Upper lobe of right lung (tissue), 1 donor: ENCODE measurements around the gene MAB21L2. TPM values are rescaled to one million over a fixed set of nuclear protein-coding genes. Genes with fewer than 3 reads are reported as not detected.

ENCODE experiments used
- ATAC-seq: fragments of 200-7000 bp; cut with Tn5 transposase; one replicate; pipeline ENCODE4 v1.9.1; 2020; ENCODE audit warnings: mild to moderate bottlenecking, moderate library complexity
- DNase-seq: peaks from one replicate; pipeline ENCODE4 v3.0.0-alpha.2; 2020
- H3K27ac ChIP-seq: fragments of 200-600 bp; one replicate; pipeline ENCODE4 v1.8.0; 2022
- H3K27me3 ChIP-seq: fragments of 200-600 bp; one replicate; pipeline ENCODE4 v1.8.0; 2022; ENCODE audit warnings: mild to moderate bottlenecking
- H3K36me3 ChIP-seq: fragments of 200-600 bp; one replicate; pipeline ENCODE4 v1.8.0; 2022
- H3K4me1 ChIP-seq: fragments of 200-600 bp; one replicate; pipeline ENCODE4 v1.8.0; 2022
- H3K4me3 ChIP-seq: fragments of 200-600 bp; one replicate; pipeline ENCODE4 v1.8.0; 2022; ENCODE audit warnings: mild to moderate bottlenecking
- H3K9me3 ChIP-seq: fragments of 200-600 bp; one replicate; pipeline ENCODE4 v1.8.0; 2022
- CTCF ChIP-seq: fragments of 200-600 bp; IDR thresholded peaks from one replicate; pipeline ENCODE4 v1.8.0; 2022; ENCODE audit warnings: antibody characterized with exemption
- intact Hi-C: fragments of 100-400 bp; cut with DNase I; formaldehyde crosslinking; loops from one replicate; pipeline ENCODE4 v1.11.0; 2022
- total RNA-seq: library from RNA; stranded (reverse); fragmentation: NEBNext Ultra II Directional; extraction: Animal tissue kit (Norgen Biotek cat#: 25700); gene quantifications from one replicate; pipeline ENCODE4 v1.2.1, GENCODE V29; 2021
- donor health status: DM: no; HTN: yes; CAD: no; lungs with severe emphysema.

Gene MAB21L2
- total RNA-seq, 1 donor from 2014 or later = not detected

- no peak for TF ChIP-seq CTCF
- H3K4me1 ChIP-seq = no peaks in the 10 kb centered on the region
Observed at GRCh38 chr4:150588316-150588715, 6.4 kb downstream of the MAB21L2 start.

GRCh38 chr4:150589157-150589556 lies 7.2 kb downstream of the MAB21L2 start:
- no peak for TF ChIP-seq CTCF
- peaks cover 4% of the 10 kb centered on the region for H3K36me3 ChIP-seq
- no peak overlapping the region for H3K4me3 ChIP-seq
- H3K9me3 ChIP-seq = no peaks in the 10 kb centered on the region
- H3K27me3 ChIP-seq = no peaks in the 10 kb centered on the region
- ATAC-seq = no peak
- no peak for DNase-seq
- H3K27ac ChIP-seq = no peak overlapping the region
- intact Hi-C loops = no loop called here
- H3K4me1 ChIP-seq = no peaks in the 10 kb centered on the region

More at GRCh38 chr4:150588316-150588715, 6.4 kb downstream of the MAB21L2 start:
- Histone ChIP-seq H3K4me3 (no peak overlapping the region), H3K27ac (no peak overlapping the region), H3K9me3 (no peaks in the 10 kb centered on the region), H3K36me3 (peaks cover 4% of the 10 kb centered on the region), H3K27me3 (no peaks in the 10 kb centered on the region)
- intact Hi-C loops = no loop called here
- ATAC-seq (no peak), DNase-seq (no peak)

GRCh38 chr4:150590631-150591030 lies 8.7 kb downstream of the MAB21L2 start:
- peaks cover 4% of the 10 kb centered on the region for H3K36me3 ChIP-seq
- no peaks in the 10 kb centered on the region for H3K4me1 ChIP-seq
- DNase-seq (no peak), ATAC-seq (no peak)
- intact Hi-C loops = no loop called here
- no peaks in the 10 kb centered on the region for H3K9me3 ChIP-seq
- no peak for TF ChIP-seq CTCF
- no peak overlapping the region for H3K27ac ChIP-seq
- H3K4me3 ChIP-seq = no peak overlapping the region
- no peaks in the 10 kb centered on the region for H3K27me3 ChIP-seq

- ATAC-seq = peak; percentile 17
- TF ChIP-seq CTCF = no peak
- DNase-seq = no peak
- Histone ChIP-seq H3K9me3 (no peaks in the 10 kb centered on the region), H3K27me3 (no peaks in the 10 kb centered on the region), H3K4me3 (no peak overlapping the region), H3K4me1 (no peaks in the 10 kb centered on the region), H3K27ac (no peak overlapping the region), H3K36me3 (peaks cover 4% of the 10 kb centered on the region)
- intact Hi-C loops = no loop called here
Observed at GRCh38 chr4:150591406-150591805, 9.5 kb downstream of the MAB21L2 start.

GRCh38 chr4:150591904-150592303 lies 10.0 kb downstream of the MAB21L2 start:
- intact Hi-C loops = no loop called here
- peaks cover 4% of the 10 kb centered on the region for H3K36me3 ChIP-seq
- TF ChIP-seq CTCF = no peak

GRCh38 chr4:150593996-150594395 lies 12.0 kb downstream of the MAB21L2 start:
- intact Hi-C loops = no loop called here
- ATAC-seq = no peak
- no peaks in the 10 kb centered on the region for H3K9me3 ChIP-seq
- H3K27ac ChIP-seq = no peak overlapping the region
- H3K27me3 ChIP-seq = no peaks in the 10 kb centered on the region
- no peak overlapping the region for H3K4me3 ChIP-seq
- H3K4me1 ChIP-seq = no peaks in the 10 kb centered on the region
- no peak for DNase-seq
- TF ChIP-seq CTCF = no peak
- H3K36me3 ChIP-seq = peaks cover 4% of the 10 kb centered on the region

More at GRCh38 chr4:150591904-150592303, 10.0 kb downstream of the MAB21L2 start:
- Histone ChIP-seq H3K27ac (no peak overlapping the region), H3K4me3 (no peak overlapping the region), H3K27me3 (no peaks in the 10 kb centered on the region), H3K9me3 (no peaks in the 10 kb centered on the region), H3K4me1 (no peaks in the 10 kb centered on the region)
- ATAC-seq (no peak), DNase-seq (no peak)
